GM12892 (cell line): Measurements from ENCODE around the gene RGS5.

Experiments
- POLR2A ChIP-seq: IDR thresholded peaks from 2 replicates; pipeline ENCODE4 v1.6.1; 2011; ENCODE audit warnings: low read depth, low read length, control low read depth
- POLR2AphosphoS5 ChIP-seq: IDR thresholded peaks from 2 replicates; pipeline ENCODE4 v1.6.1; 2011; ENCODE audit warnings: low read depth, low read length, control low read depth

DNA sequence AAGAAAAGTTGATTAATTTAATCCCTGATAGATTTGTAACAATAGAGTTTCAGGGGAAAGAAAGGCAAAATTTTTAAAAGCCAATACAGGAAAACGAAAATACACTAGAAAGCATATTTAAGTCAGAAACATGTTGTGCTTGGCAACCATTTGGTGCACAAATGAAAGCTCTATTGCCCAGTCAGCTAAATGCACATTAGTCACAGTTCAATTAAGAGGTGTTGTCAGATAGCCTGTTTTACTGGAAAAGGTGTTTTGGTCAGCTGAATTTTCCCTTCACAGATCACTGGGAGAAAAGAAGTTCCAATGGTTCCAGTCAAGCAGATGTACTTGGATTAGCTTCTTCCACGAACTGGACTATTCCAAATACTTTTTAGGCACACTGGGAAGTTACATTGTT, 108.1 kb downstream of the RGS5 start:
- no peak for TF ChIP-seq POLR2A
- TF ChIP-seq POLR2AphosphoS5 = no peak
